GM13976 (cell line): Measurements from ENCODE around the gene MAP3K14.
A peak's percentile ranks its signal among the peaks of the same experiment; 100 is the strongest.

Experiments used
- DNase-seq: peaks from one replicate; pipeline ENCODE4 v3.0.0; 2012; ENCODE audit warnings: low spot score
- in situ Hi-C: fragments of 300-500 bp; cut with MboI; formaldehyde crosslinking; loops from one replicate; pipeline ENCODE4 v1.12.0; 2022; ENCODE audit warnings: low sequenced_read_pairs, mixed read lengths, inconsistent platforms; ENCODE audit not compliant: unreplicated experiment
- TF ChIP-seq, protein P1 (sequence below): IDR thresholded peaks from 2 replicates; pipeline ENCODE4 v1.5.1; 2012; ENCODE audit warnings: borderline replicate concordance, mild to moderate bottlenecking; ENCODE audit not compliant: insufficient read depth; ENCODE audit errors: extremely low read depth, missing control alignments, control extremely low read depth

The MAP3K14 gene

DNA sequence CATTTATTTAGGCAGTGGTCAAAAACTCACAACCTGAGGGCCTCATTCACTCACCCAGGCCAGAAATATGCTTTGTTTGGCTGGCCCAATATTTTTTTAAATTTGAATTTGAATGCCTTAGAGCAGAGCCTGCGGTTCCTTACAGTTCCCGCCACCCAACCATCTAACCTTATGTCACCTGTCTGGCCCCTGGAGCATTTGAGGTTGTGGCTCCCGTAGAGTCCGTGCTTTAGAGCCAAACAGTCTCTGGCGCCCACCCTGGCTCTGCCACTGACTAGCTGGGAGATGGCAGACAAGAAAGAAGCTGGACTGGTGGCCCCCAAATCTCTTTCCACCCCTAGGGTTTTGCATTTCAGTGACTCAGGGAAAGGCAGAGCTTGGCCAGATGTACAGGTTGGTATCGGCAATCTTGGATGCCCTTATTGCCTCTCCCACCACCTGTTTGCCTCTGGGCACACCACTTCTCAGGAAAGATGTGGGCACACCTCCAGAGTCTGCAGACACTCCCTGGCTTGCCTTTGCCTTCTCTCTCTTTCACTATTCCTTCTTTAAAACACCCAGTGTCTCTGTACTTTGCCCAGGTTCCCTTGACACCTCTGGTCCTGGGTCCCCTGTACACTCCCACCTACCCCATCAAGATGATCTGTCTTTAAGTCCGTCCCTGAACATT is 1.9 kb upstream of the MAP3K14 start:
- TF ChIP-seq, protein P1, sequence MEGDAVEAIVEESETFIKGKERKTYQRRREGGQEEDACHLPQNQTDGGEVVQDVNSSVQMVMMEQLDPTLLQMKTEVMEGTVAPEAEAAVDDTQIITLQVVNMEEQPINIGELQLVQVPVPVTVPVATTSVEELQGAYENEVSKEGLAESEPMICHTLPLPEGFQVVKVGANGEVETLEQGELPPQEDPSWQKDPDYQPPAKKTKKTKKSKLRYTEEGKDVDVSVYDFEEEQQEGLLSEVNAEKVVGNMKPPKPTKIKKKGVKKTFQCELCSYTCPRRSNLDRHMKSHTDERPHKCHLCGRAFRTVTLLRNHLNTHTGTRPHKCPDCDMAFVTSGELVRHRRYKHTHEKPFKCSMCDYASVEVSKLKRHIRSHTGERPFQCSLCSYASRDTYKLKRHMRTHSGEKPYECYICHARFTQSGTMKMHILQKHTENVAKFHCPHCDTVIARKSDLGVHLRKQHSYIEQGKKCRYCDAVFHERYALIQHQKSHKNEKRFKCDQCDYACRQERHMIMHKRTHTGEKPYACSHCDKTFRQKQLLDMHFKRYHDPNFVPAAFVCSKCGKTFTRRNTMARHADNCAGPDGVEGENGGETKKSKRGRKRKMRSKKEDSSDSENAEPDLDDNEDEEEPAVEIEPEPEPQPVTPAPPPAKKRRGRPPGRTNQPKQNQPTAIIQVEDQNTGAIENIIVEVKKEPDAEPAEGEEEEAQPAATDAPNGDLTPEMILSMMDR, result no peak
- no peak for DNase-seq
- in situ Hi-C loops, result no loop called here

DNA sequence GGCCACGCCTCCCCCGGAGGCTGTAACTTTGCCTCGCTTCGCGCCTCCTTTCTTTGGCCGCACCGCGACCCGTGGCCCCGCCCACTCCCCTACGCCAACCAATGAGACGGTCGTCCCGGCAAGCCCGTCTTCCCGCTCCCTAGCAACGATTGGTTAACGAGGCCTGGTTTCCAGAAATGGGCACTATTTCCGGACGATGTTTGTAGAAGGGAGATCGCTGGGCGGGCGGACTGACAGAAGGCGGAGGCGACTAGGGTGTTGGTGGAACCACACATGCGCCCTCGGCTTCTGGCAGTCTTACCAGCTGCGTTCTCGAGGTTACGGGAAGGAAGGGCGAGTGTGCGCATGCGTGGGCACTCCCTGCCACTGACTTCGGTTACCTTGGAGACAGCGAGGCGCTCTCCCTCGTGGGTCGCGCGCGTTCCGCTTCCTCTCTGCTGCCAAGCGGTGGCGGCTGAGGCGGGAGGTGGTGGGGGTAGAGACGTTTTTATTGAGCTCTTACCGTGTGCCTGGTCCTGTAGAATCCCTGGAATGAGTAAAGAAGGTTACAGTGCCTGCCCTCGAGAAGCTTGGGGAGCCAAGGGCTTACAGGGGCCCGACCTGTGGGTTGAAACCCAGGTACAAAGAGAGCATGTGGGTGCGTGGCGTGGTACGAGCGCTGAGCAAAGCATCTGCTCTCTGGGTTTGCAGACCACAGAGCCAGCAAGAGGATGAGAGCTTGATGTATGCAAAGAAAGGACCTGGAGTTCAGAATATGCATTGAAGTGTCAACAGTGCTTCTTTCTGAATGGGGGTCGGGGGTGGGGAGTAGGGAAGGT is 500 bp upstream of the MAP3K14 start:
- peak; percentile 98 for DNase-seq
- TF ChIP-seq, protein P1, result no peak
- in situ Hi-C loops, result no loop called here

DNA sequence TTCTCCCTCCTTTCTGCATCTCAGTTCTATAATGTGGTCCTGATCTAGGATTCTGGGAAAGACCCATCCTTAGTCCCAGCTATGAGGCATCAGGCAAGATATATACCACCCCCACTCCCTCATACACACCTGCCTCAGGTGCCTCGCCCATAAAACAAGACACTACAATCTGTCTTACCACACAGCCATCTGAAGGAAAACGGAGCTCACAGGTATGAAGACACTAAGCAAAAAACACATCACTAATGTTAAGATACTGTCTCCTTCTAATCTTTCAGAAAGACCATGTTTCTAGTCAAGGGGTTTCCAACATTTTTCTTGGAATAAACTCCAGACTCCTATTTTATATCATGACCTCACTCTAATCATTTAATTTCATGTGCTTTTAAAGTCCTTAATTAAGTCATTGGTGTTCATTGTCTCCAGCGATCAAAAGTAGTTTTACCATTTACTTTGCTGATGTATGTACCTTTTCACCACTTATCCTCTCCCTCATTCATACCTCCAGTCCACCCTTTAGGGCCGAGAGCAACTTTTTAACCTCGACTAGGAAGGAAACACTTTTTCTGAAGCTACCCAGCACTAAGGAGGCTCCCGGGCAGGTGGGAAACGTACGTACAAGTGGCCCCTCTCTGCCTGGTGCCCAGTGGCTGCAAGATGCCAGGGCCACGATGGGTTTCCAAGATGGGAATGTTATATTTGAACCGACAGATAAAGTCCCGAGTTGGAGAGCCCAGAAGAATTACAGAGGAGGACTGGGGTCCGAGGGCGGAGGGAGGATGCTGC is 979 bp downstream of the MAP3K14 start:
- TF ChIP-seq, protein P1, result no peak
- in situ Hi-C loops, result no loop called here
- DNase-seq, result no peak

DNA sequence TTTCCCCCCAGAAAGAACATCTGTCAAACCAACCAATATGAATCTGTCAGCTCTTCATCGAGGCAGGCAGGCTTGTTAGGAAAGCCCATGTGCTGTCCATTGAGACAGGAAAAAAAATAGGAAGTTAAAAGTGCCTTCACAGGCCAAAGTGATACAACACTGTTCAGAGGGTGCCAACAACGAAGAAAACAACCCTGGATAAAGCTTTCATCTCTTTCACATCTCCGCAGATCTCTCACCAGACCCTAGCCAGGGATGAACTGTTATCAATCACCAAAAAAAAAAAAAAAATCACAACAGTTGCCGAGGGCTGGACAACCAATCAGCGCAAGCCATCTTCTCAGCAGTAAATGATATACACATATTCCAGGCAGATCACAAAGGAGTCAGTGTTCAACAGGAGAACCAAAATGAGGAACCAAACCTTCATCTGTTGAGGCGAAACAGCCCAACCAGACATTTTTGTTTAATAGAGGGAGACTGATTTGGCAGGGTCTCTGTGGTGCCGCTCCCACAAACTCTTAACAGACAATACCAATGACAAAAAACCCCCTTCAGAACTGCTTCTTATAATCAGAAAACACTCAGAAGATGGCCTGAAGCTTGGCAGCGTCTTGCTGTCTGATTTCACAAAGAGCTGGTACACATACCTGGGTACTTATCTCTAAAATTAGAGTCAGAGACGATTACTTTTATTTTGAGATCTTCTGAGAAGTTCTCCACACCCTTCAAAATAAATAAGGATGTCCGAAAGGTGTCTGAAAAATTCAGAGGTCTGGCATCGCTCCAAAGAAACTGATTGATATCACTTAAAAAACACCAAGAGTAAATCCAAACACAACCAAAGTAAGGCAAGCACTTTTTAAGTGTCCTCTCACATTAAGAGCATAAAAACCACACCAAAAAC is 1.8 kb downstream of the MAP3K14 start:
- in situ Hi-C loops, result no loop called here
- DNase-seq, result no peak

DNA sequence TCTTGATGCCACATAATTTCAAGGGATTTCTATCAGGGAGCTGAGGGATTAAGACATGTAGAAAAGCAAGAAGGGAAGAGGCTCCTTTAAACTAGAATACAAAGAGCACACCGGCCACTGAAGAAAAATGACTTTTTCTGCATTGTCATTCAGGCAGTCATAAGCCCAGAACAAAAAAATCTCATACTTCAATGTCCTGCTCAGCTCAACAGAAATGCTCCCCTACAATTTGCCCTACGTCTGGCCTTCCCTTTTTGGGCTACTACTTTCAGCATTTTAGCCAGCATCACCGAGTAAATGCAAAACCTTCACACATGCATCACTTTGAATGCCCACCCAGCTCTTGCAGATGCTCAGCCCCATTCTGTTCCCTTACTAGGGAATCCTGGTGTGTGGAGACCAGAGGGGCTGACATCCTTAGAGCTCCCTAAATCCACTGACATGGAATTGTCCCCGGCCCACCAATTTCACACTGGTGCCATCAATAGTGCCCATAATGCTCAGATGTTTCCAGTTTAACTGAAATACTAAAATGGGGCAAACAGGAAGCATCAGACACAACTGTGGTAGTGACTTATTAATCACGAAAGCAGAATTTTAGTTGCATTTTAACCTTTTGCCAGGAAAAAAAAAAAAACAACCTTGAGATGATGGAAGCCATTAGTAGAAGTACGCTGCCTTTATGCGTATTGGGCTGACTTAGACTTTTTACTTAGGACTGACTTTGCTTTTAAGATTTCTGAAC is 2.7 kb downstream of the MAP3K14 start:
- no peak for DNase-seq
- in situ Hi-C loops, result no loop called here
- TF ChIP-seq, protein P1, result no peak

More for the DNA sequence above, 1.8 kb downstream of the MAP3K14 start:
- TF ChIP-seq, protein P1, result no peak
